A673 (cell line): ENCODE data around the gene GGCT. TPM values are rescaled to one million over a fixed set of nuclear protein-coding genes. Genes with fewer than 3 reads are reported as not detected.
A peak's percentile ranks its signal among the peaks of the same experiment; 100 is the strongest.
"Not testable (repeated sequence)": the region's sequence is repeated elsewhere in the genome, so short reads cannot be mapped to it uniquely, and the experiment has no call there.

ENCODE experiments used
- BruUV-seq: library from RNA; stranded (reverse); fragments of 400-500 nt; replicated peaks from 2 replicates; lab custom pipeline; 2021; lab: Mats Ljungman, UMichigan
- CTCF ChIA-PET: fragments of 300-600 bp; sonication (Branson Sonifier 250); formaldehyde crosslinking; loops from one replicate; lab custom pipeline; 2022; ENCODE audit warnings: antibody characterized with exemption; lab: Charles Lee
- POLR2A ChIA-PET: fragments of 300-600 bp; sonication (Branson Sonifier 250); formaldehyde crosslinking; loops from one replicate; lab custom pipeline; 2022; ENCODE audit warnings: antibody characterized with exemption; ENCODE audit not compliant: low non-redundant PET; lab: Charles Lee
- DNase-seq: peaks from one replicate; pipeline ENCODE4 v3.0.0-alpha.2; 2015; ENCODE audit warnings: low spot score
- H3K27ac ChIP-seq: fragments of 200-600 bp; sonication (generic); 2 replicates; pipeline ENCODE4 v1.5.1; 2016; ENCODE audit warnings: mixed run types, low read depth, mild to moderate bottlenecking, mixed read lengths, antibody characterized with exemption, low read length; ENCODE audit not compliant: poor library complexity, severe bottlenecking
- H3K27me3 ChIP-seq: fragments of 200-600 bp; sonication (generic); replicated peaks from 2 replicates; pipeline ENCODE4 v1.6.1; 2017; ENCODE audit warnings: mixed run types, low read depth, mild to moderate bottlenecking, mixed read lengths, antibody characterized with exemption, low read length; ENCODE audit not compliant: insufficient read depth, poor library complexity
- H3K36me3 ChIP-seq: fragments of 200-600 bp; sonication (generic); 2 replicates; pipeline ENCODE4 v1.6.1; 2016; ENCODE audit warnings: mixed run types, mild to moderate bottlenecking, mixed read lengths, antibody characterized with exemption, low read length; ENCODE audit not compliant: insufficient read depth, poor library complexity, severe bottlenecking
- H3K4me1 ChIP-seq: fragments of 200-600 bp; sonication (generic); 2 replicates; pipeline ENCODE4 v1.6.1; 2017; ENCODE audit warnings: mixed run types, mild to moderate bottlenecking, mixed read lengths, antibody characterized with exemption, low read length; ENCODE audit not compliant: insufficient read depth, poor library complexity, severe bottlenecking
- H3K4me3 ChIP-seq: fragments of 200-600 bp; sonication (generic); 2 replicates; pipeline ENCODE4 v1.5.1; 2016; ENCODE audit warnings: low read depth, mixed run types, mild to moderate bottlenecking, mixed read lengths, low read length; ENCODE audit not compliant: poor library complexity, severe bottlenecking
- H3K9me3 ChIP-seq: fragments of 200-600 bp; sonication (generic); 2 replicates; pipeline ENCODE4 v1.6.1; 2016; ENCODE audit warnings: mixed run types, low read depth, mild to moderate bottlenecking, mixed read lengths, antibody characterized with exemption, low read length; ENCODE audit not compliant: poor library complexity, severe bottlenecking
- CTCF ChIP-seq: fragments of 300-800, 200-600 bp; sonication (generic); conservative IDR thresholded peaks from 2 replicates; pipeline ENCODE4 v1.5.1; 2017; ENCODE audit warnings: low read depth, mild to moderate bottlenecking, antibody characterized with exemption, low read length, moderate library complexity, mixed read lengths
- EZH2 ChIP-seq: fragments of 200-600 bp; sonication (generic); IDR thresholded peaks from 2 replicates; pipeline ENCODE4 v1.6.1; 2017; ENCODE audit warnings: borderline replicate concordance, low read depth, mild to moderate bottlenecking, mixed read lengths, antibody characterized with exemption, low read length; ENCODE audit not compliant: poor library complexity, severe bottlenecking
- intact Hi-C: fragments of 100-400 bp; cut with micrococcal nuclease; formaldehyde crosslinking; loops from one replicate; pipeline ENCODE4 v1.10.0; 2022; ENCODE audit not compliant: unreplicated experiment
- total RNA-seq: library from RNA; stranded (reverse); gene quantifications from 2 replicates; pipeline ENCODE4 v1.2.3, GENCODE V29; 2021

Gene GGCT
- total RNA-seq, 1 experiment from 2014 or later = 66.0 TPM

- Histone ChIP-seq H3K36me3 (no peaks in the 10 kb centered on the region), H3K27ac (no peak overlapping the region), H3K4me1 (no peaks in the 10 kb centered on the region), H3K9me3 (no peaks in the 10 kb centered on the region), H3K4me3 (no peak overlapping the region), H3K27me3 (no peaks in the 10 kb centered on the region)
- no peak for DNase-seq
- intact Hi-C loops = no loop called here
- POLR2A ChIA-PET = no interaction called here
- BruUV-seq = no TSS peak
- CTCF ChIA-PET = interaction anchor here (1.1 to 1.3 kb wide), 2 partner anchors 49 to 52 kb away, joined by 3 to 5 read pairs; no protein-coding TSS in a partner anchor
- TF ChIP-seq EZH2 = no peak
- TF ChIP-seq CTCF = no peak
Observed at GRCh38 chr7:30511973-30512662, 7.5 kb upstream of the GGCT start.

GRCh38 chr7:30511494-30511893 is 6.9 kb upstream of the GGCT start:
- DNase-seq = no peak
- Histone ChIP-seq H3K36me3 (no peaks in the 10 kb centered on the region), H3K9me3 (no peaks in the 10 kb centered on the region), H3K27me3 (no peaks in the 10 kb centered on the region), H3K4me1 (no peaks in the 10 kb centered on the region), H3K4me3 (no peak overlapping the region), H3K27ac (no peak overlapping the region)
- POLR2A ChIA-PET = no interaction called here
- no TSS peak for BruUV-seq
- intact Hi-C loops = no loop called here
- no peak for TF ChIP-seq EZH2
- TF ChIP-seq CTCF = no peak
- CTCF ChIA-PET = interaction anchor here (0.6 to 1.3 kb wide), 3 partner anchors 50 to 341 kb away, joined by 3 to 5 read pairs (median 3); no protein-coding TSS in a partner anchor

- intact Hi-C loops = loop anchor here (1.0 kb wide), 1 partner anchor 54 kb away; no protein-coding TSS in a partner anchor
- Histone ChIP-seq H3K9me3 (no peaks in the 10 kb centered on the region), H3K27me3 (no peaks in the 10 kb centered on the region), H3K27ac (no peak overlapping the region), H3K4me3 (no peak overlapping the region), H3K4me1 (no peaks in the 10 kb centered on the region), H3K36me3 (no peaks in the 10 kb centered on the region)
- ChIA-PET CTCF (interaction anchor here (1.3 kb wide), 1 partner anchor 54 kb away, joined by 5 read pairs; no protein-coding TSS in a partner anchor), POLR2A (no interaction called here)
- DNase-seq = peak; percentile 49
- TF ChIP-seq CTCF (peak; percentile 88), EZH2 (no peak)
- BruUV-seq = no TSS peak
Observed at GRCh38 chr7:30510124-30511075, 5.8 kb upstream of the GGCT start.

- H3K9me3 ChIP-seq, POLR2A ChIA-PET, intact Hi-C loops, H3K36me3 ChIP-seq, H3K27me3 ChIP-seq, H3K4me3 ChIP-seq, BruUV-seq, H3K27ac ChIP-seq, CTCF ChIA-PET, DNase-seq, H3K4me1 ChIP-seq: not testable (repeated sequence)
Observed at GRCh38 chr7:30509171-30509857, 4.7 kb upstream of the GGCT start.
